IMR-90 (cell line): ENCODE results near the gene FCHSD2. TPM values are rescaled to one million over a fixed set of nuclear protein-coding genes. Genes with fewer than 3 reads are reported as not detected.

ENCODE experiments used
- MAFK ChIP-seq: IDR thresholded peaks from 2 replicates; pipeline ENCODE4 v1.6.1; 2012; ENCODE audit warnings: low read depth, low read length, improper control_type of control experiment
- USF2 ChIP-seq: fragments of 150-350 bp; IDR thresholded peaks from 2 replicates; pipeline ENCODE4 v1.6.1; 2017; ENCODE audit warnings: mild to moderate bottlenecking, antibody characterized with exemption, low read length, low read depth
- polyA plus RNA-seq, 3 experiments: library from polyadenylated mRNA; depleted of rRNA; stranded (reverse); fragments of >200 nt; gene quantifications; 2 replicates each; pipeline ENCODE4 v1.2.3, GENCODE V29; 2012; ENCODE audit warnings: low replicate concordance in 1 of 3
- total RNA-seq: library from RNA; depleted of rRNA; stranded (reverse); fragments of >200 nt; gene quantifications from 2 replicates; pipeline ENCODE4 v1.2.3, GENCODE V29; 2012
- TF ChIP-seq, protein P1 (sequence below): fragments of 150-350 bp; IDR thresholded peaks from 2 replicates; pipeline ENCODE4 v1.6.1; 2016; ENCODE audit warnings: low read depth, mild to moderate bottlenecking, low read length, moderate library complexity, borderline replicate concordance

The FCHSD2 gene
- total and polyA plus RNA-seq, 2 of the 4 experiments (the other 2 are of a cell fraction) = 5.9 to 18.7 TPM

GRCh38 chr11:73178681-73179080 is 36.6 kb upstream of the FCHSD2 start (continued):
- TF ChIP-seq USF2 (no peak), MAFK (no peak)
- TF ChIP-seq, protein P1, sequence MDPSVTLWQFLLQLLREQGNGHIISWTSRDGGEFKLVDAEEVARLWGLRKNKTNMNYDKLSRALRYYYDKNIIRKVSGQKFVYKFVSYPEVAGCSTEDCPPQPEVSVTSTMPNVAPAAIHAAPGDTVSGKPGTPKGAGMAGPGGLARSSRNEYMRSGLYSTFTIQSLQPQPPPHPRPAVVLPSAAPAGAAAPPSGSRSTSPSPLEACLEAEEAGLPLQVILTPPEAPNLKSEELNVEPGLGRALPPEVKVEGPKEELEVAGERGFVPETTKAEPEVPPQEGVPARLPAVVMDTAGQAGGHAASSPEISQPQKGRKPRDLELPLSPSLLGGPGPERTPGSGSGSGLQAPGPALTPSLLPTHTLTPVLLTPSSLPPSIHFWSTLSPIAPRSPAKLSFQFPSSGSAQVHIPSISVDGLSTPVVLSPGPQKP = no peak
